Lower lobe of right lung (tissue), 2 donors: ENCODE measurements around the gene KDM4B. TPM values are rescaled to one million over a fixed set of nuclear protein-coding genes. Genes with fewer than 3 reads are reported as not detected.

Experiments
- ATAC-seq, 2 donors: fragments of 200-7000 bp; cut with Tn5 transposase; one replicate each; pipeline ENCODE4 v1.9.1; 2020 to 2022; ENCODE audit warnings: mild to moderate bottlenecking in 2 of 2, moderate library complexity in 2 of 2
- DNase-seq: peaks from one replicate; pipeline ENCODE4 v3.0.0-alpha.2; 2020
- H3K27ac ChIP-seq: fragments of 200-600 bp; one replicate; pipeline ENCODE4 v1.8.0; 2022
- H3K27me3 ChIP-seq: fragments of 200-600 bp; one replicate; pipeline ENCODE4 v1.8.0; 2022; ENCODE audit warnings: low read depth
- H3K36me3 ChIP-seq: fragments of 200-600 bp; one replicate; pipeline ENCODE4 v1.8.0; 2022; ENCODE audit warnings: mild to moderate bottlenecking
- H3K4me1 ChIP-seq: fragments of 200-600 bp; one replicate; pipeline ENCODE4 v1.8.0; 2022
- H3K4me3 ChIP-seq: fragments of 200-600 bp; one replicate; pipeline ENCODE4 v1.8.0; 2022; ENCODE audit warnings: mild to moderate bottlenecking
- H3K9me3 ChIP-seq: fragments of 200-600 bp; one replicate; pipeline ENCODE4 v1.8.0; 2022
- CTCF ChIP-seq: fragments of 200-600 bp; IDR thresholded peaks from one replicate; pipeline ENCODE4 v1.8.0; 2022; ENCODE audit warnings: antibody characterized with exemption, mild to moderate bottlenecking
- intact Hi-C: fragments of 100-400 bp; cut with DNase I; formaldehyde crosslinking; loops from one replicate; pipeline ENCODE4 v1.11.0; 2022
- total RNA-seq: library from RNA; stranded (reverse); fragmentation: NEBNext Ultra II Directional; extraction: Animal tissue kit (Norgen Biotek cat#: 25700); gene quantifications from one replicate; pipeline ENCODE4 v1.2.1, GENCODE V29; 2021
- donor health status: DM: no; HTN: yes; CAD: no; lungs with severe emphysema.

The KDM4B gene
- total RNA-seq, 1 donor from 2014 or later = 40.3 TPM

- DNase-seq (no peak), ATAC-seq (no peak)
- intact Hi-C loops = no loop called here
- Histone ChIP-seq H3K27ac (no peak overlapping the region), H3K36me3 (peaks cover 36% of the 10 kb centered on the region), H3K9me3 (peaks cover 11% of the 10 kb centered on the region), H3K4me1 (no peaks in the 10 kb centered on the region), H3K4me3 (no peak overlapping the region), H3K27me3 (no peaks in the 10 kb centered on the region)
- no peak for TF ChIP-seq CTCF
These were observed 184.8 kb downstream of the KDM4B start for GRCh38 chr19:5153601-5154128.

GRCh38 chr19:5154129-5154798 is 185.4 kb downstream of the KDM4B start:
- intact Hi-C loops = no loop called here
- DNase-seq = no peak
- H3K27ac ChIP-seq = no peak overlapping the region
- H3K36me3 ChIP-seq = peaks cover 32% of the 10 kb centered on the region
- no peaks in the 10 kb centered on the region for H3K27me3 ChIP-seq
- H3K4me3 ChIP-seq = no peak overlapping the region
- no peaks in the 10 kb centered on the region for H3K4me1 ChIP-seq
- TF ChIP-seq CTCF = peak; percentile 37
- ATAC-seq = peak in 1 of 2 donors; percentile 37
- H3K9me3 ChIP-seq = peaks cover 17% of the 10 kb centered on the region

GRCh38 chr19:5154799-5155426 is 186.0 kb downstream of the KDM4B start:
- peaks cover 26% of the 10 kb centered on the region for H3K36me3 ChIP-seq
- H3K4me1 ChIP-seq = no peaks in the 10 kb centered on the region
- DNase-seq (no peak), ATAC-seq (no peak)
- H3K27me3 ChIP-seq = no peaks in the 10 kb centered on the region
- intact Hi-C loops = no loop called here
- H3K4me3 ChIP-seq = no peak overlapping the region
- peaks cover 17% of the 10 kb centered on the region for H3K9me3 ChIP-seq
- H3K27ac ChIP-seq = no peak overlapping the region
- no peak for TF ChIP-seq CTCF

- ATAC-seq (no peak), DNase-seq (no peak)
- H3K27ac ChIP-seq = no peak overlapping the region
- intact Hi-C loops = no loop called here
- peaks cover 19% of the 10 kb centered on the region for H3K36me3 ChIP-seq
- H3K4me3 ChIP-seq = no peak overlapping the region
- H3K27me3 ChIP-seq = no peaks in the 10 kb centered on the region
- no peak for TF ChIP-seq CTCF
- H3K9me3 ChIP-seq = peaks cover 17% of the 10 kb centered on the region
- no peaks in the 10 kb centered on the region for H3K4me1 ChIP-seq
These were observed 186.8 kb downstream of the KDM4B start for GRCh38 chr19:5155586-5156210.

- peaks cover 12% of the 10 kb centered on the region for H3K36me3 ChIP-seq
- peaks cover 17% of the 10 kb centered on the region for H3K9me3 ChIP-seq
- no peak for DNase-seq
- no peak overlapping the region for H3K27ac ChIP-seq
- no peak overlapping the region for H3K4me3 ChIP-seq
- no peak for TF ChIP-seq CTCF
- no peak for ATAC-seq
- no peaks in the 10 kb centered on the region for H3K4me1 ChIP-seq
- intact Hi-C loops = no loop called here
- H3K27me3 ChIP-seq = no peaks in the 10 kb centered on the region
These were observed 187.5 kb downstream of the KDM4B start for GRCh38 chr19:5156231-5156986.
